Stimulated activated CD4-positive, alpha-beta T cell treated with anti-CD3 and anti-CD28 coated beads, Interleukin-2, amount 100 ng/mL, for 24 hours (primary cell): ENCODE measurements around the gene PLCH2.
A peak's percentile ranks its signal among the peaks of the same experiment; 100 is the strongest.
"Not testable (repeated sequence)": the region's sequence is repeated elsewhere in the genome, so short reads cannot be mapped to it uniquely, and the experiment has no call there.

Experiments
- DNase-seq, 2 donors: peaks; one replicate each; pipeline ENCODE4 v3.0.0-alpha.2; 2020

PLCH2 gene

GRCh38 chr1:2441746-2442145, 34.3 kb upstream of the PLCH2 start:
- no peak for DNase-seq

GRCh38 chr1:2442661-2443060, 33.4 kb upstream of the PLCH2 start:
- DNase-seq: no peak

- peak in 1 of 2 donors; percentile 48 for DNase-seq
These were observed 32.6 kb upstream of the PLCH2 start for GRCh38 chr1:2443277-2444137.

- no peak for DNase-seq
These were observed 31.9 kb upstream of the PLCH2 start for GRCh38 chr1:2444138-2444591.

- DNase-seq: no peak
These were observed 30.8 kb upstream of the PLCH2 start for GRCh38 chr1:2445162-2445822.

- no peak for DNase-seq
These were observed 30.3 kb upstream of the PLCH2 start for GRCh38 chr1:2445823-2446215.

- DNase-seq: no peak
These were observed 29.7 kb upstream of the PLCH2 start for GRCh38 chr1:2446394-2446793.

- no peak for DNase-seq
These were observed 29.2 kb upstream of the PLCH2 start for GRCh38 chr1:2446861-2447260.

- no peak for DNase-seq
These were observed 28.6 kb upstream of the PLCH2 start for GRCh38 chr1:2447276-2448097.

- no peak for DNase-seq
These were observed 28.0 kb upstream of the PLCH2 start for GRCh38 chr1:2448098-2448445.

GRCh38 chr1:2449636-2450454, 26.2 kb upstream of the PLCH2 start:
- DNase-seq: no peak

- no peak for DNase-seq
These were observed 24.3 kb upstream of the PLCH2 start for GRCh38 chr1:2451741-2452140.

GRCh38 chr1:2452201-2452931, 23.7 kb upstream of the PLCH2 start:
- no peak for DNase-seq

GRCh38 chr1:2452932-2453315, 23.2 kb upstream of the PLCH2 start:
- DNase-seq: no peak

- DNase-seq: no peak
These were observed 21.9 kb upstream of the PLCH2 start for GRCh38 chr1:2454227-2454626.

GRCh38 chr1:2455757-2456156, 20.3 kb upstream of the PLCH2 start:
- no peak for DNase-seq

GRCh38 chr1:2457444-2457843, 18.6 kb upstream of the PLCH2 start:
- no peak for DNase-seq

GRCh38 chr1:2458687-2459086, 17.4 kb upstream of the PLCH2 start:
- no peak for DNase-seq

GRCh38 chr1:2459102-2459753, 16.9 kb upstream of the PLCH2 start:
- not testable (repeated sequence) for DNase-seq

- no peak for DNase-seq
These were observed 16.3 kb upstream of the PLCH2 start for GRCh38 chr1:2459757-2460156.

- DNase-seq: no peak
These were observed 15.9 kb upstream of the PLCH2 start for GRCh38 chr1:2460203-2460602.
